SKM-1 treated with dmso at 0.1 percent for 144 hours (cell line): Measurements from ENCODE around the gene MYL2.

Source experiments
- DNase-seq: peaks from one replicate; lab custom pipeline; 2025; ENCODE audit not compliant: unreplicated experiment; lab: John Stamatoyannopoulos, UW

MYL2 gene

DNA sequence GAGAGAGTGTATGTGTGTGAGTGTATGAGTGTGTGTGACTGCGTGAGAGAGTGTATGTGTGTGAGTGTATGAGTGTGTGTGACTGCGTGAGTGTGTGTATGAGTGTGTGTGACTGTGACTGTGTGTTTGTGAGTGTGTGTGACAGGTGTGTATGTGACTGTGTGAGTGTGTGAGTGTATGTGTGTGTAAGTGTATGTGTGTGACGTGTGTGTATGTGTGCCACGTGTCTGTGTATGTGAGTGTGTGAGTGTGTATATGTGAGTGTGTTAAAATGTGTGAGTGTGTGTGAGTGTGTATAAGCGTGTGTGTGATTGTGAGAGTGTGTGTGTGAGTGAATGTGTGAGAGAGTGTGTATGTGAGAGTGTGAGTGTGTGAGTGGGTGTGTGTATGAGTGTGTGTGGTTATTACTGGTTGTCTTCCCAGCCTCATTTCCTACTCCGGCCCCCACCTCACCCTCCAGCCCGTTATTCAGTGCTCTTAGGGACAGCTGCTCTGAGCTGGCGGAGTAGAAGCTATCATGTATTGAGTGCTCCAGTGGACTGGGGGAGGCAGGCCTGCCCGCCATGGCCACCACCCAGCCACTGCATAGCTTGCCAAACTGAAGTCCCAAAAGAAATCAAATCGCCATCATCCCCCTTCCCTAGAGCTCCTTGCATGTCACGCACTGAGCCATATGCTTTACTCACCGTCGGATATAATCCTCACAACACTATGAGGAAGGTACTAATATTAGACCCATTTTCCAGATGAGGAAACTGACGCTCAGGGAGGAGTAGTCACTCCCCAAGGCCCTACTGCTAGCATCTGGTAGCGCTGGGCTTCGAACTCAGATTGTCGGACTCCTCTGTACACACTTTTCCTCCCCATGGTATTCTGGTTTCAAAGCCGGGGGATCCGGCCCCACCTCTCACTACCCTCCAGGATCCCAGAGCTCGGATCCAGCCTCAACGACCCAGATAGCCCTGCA lies 10.3 kb upstream of the MYL2 start:
- no peak for DNase-seq

DNA sequence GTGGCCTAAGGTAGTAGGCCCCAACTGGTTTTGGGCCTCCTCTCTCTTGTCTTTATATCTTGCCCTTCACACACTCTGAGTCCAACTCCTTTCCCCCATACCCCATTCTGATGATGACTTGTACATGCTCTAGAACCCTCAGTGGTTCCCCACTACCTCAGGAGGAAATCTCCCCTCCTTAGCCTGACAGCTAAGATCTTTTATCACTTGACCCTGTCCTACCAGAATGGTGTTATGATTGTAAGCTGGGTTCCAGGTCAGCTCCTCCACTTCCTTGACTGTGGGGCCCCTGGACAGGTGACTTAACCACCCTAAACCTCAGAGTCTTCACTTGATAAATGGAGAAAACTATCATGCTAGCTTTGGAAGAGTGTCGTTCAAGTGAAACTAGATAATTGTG lies 9.4 kb upstream of the MYL2 start:
- DNase-seq = no peak

DNA sequence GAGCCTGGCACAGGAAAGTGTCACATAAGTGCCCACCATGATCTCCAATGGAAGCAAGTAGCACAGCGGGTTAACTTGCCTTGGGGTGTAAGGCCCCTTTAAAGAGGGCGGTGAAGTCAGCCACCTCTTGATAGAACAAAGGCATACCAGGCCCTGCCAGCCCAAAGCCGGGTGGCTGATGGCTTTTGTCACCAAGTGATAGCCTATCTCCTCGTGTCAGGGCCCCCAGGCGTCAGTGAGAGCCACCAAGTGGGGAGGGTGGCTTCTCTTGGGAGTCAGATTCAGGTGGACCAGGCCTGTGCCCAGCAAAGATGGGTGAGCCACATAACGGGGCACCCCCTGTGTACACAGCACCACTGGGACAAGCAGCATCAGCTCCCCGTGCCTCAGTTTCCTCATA lies 8.3 kb upstream of the MYL2 start:
- DNase-seq = no peak

DNA sequence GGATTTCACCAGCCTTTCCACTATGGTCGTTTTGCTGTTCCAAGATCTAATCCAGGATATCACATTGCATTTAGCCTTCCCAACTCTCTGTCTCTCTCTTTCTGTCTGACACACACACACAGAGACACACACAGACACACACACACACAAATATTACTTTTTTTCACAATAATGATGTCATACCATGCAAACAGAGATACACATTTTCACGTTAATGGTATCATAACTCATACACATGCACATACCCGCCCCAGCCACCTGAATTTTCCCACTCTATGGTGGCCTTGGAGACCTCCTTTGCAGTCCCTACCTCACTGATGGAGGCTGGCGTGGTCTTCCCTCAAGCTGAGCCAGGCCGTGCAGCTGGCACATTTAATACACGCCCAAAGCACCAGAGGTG lies 7.2 kb upstream of the MYL2 start:
- no peak for DNase-seq

DNA sequence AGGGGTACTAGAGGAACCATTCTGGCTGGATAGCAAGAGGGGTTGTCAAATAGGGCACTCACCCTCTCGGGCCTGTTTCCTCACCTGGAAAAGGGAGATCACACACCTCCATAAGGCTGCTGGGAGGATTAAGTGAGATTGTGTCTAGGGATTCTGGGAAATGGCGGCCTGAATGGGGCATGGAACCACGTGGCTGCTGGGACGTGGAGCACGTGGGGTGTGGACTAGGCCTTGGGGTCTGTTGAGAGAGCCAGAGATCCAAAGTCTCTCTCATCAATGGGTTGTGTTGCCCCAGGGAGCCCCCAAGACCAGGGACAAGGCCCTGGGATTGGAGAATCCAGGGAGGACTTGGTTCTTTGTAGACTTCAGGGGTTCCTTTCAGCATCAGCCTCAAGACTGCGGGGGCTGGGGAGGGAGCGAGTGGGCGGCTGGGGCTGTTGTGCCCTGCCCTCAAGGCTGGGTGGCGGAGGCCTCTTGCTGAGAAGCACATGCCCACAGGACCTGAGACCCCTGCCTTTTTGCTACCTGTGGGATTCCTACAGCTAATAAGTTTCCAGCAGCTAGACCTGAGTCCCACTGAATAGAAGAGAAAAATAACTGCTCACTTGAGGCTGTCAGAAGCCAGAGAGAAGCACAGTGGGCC lies 3.4 kb upstream of the MYL2 start:
- DNase-seq = no peak

DNA sequence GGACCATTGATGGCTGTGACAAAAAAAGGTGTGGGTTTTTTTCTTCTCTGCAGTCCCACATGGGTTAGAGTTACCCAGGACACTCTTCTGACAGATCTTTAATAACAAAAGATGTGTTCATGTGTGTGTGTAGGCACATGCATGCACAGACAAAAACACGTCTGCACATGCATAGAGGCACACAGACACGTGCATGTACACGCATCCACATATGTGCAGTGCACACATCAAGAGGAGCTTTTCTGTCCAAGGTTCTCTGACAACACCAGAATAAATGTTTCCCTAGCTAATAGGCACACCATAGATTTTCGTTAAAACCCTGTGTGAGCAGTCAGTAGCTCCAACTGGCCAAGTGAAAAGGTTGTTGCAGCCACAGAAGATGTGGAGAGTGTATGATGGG lies 2.8 kb upstream of the MYL2 start:
- no peak for DNase-seq

DNA sequence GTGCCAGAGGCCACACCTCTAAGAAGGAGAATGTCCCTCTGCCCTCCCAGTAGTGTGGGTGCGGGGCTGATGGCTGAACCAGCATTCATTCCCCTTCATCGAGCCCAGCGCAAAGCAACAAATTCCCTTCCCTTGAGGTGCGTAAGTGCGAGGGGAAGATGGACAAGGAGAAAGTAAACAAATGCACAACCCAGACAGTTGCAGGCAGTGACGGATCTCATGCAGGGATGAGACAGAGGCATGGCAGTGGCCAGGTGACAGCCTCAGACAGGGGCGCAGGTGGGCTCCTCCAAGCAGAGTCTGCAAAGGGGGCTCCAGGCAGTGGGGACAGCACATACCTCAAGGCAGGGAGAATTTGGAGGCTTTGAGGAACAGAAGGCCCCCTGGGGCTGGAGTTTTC lies 2.3 kb upstream of the MYL2 start:
- DNase-seq = no peak

DNA sequence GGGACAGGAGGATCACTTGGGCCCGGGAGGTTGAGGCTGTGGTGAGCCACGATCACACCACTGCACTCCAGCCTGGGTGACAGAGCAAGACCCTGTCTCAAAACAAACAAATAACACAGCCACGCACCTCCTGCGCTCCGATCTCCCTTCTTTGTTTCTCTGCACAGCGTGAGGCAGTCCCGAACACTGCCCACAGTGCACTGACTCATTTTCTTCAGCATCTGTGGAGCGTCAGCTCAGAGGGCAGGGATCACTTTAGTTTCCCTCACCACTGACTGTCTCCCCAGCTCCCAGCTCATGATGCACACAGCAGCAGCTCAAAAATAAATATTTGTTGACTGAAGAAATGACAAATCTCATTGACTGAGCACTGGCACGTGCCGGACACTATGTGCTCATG lies 883 bp upstream of the MYL2 start:
- no peak for DNase-seq

DNA sequence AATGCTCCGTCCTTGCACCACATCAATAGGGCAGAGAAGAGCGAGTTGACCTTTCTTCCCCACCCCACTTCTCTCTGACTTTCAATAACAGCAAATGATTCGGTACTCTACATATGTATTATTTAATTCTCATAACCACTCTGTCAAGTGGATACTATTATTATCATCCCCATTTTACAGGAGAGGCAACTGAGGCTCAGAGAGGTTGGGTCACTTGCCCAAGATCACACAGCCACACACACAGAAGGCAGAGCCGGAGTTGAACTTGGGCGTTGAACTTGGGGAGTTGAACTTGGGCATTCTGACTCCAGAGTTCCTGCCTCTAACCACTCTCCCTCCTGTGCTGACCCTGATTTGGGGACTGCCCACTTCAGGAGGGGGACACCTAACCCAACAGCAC lies 659 bp downstream of the MYL2 start:
- no peak for DNase-seq

DNA sequence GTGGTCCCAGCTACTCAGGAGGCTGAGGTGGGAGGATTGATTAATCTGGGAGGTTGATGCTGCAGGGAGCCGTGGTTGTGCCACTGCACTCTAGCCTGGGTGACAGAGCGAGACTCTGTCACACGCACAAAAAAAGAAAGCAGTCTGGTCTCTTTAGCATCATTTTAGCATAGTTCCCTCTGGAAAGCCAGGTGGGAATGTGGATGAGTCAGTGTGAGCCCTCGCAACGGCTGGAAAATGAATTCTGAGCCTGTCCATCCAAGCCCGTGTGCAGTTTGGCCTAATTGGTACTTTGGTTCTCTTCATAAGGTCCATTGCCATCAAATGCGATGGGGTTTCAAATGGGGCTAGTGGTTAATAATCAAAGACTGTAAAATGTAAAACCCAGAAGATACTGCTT lies 2.4 kb downstream of the MYL2 start:
- DNase-seq = no peak

DNA sequence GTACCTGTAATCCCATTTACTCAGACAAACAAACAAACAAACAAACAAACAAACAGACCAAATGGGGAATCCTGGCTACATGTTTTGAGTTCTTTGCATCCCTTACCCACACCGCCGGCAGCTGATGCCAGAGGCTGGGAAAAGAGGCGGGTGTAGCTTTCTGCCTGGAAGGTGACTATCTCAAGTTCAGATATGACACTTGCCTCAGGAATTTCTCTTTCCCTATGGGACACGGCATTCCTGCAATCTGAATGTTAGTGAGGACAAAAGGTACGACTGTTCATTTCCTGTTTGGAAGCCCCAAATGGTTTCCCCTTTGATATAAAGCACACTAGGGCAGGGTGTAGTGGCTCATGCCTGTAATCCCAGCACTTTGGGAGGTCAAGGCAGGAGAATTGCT lies 2.9 kb downstream of the MYL2 start:
- no peak for DNase-seq

DNA sequence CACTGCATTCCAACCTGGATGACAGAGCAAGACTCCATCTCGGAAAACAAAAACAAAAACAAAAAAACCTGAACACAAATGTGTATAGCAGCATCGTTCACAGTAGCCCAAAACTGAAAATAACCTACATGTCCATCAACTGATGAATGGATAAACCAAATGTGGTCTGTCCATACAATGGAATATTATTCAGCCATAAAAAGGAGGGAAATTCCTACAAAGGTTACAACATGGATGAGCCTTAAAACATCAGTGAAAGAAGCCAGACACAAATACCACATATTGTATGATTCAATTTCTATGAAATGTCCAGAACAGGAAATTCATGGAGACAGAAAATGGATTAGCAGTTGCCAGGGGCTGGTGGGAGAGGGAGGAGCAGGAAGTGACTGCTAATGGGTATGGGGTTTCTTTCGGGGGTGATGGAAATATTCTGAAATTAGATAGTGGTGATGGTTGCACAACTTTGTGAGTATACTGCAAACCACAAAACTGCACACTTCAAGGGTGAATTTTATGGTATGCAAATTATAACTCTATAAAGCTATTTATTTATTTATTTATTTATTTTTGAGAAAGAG lies 4.0 kb downstream of the MYL2 start:
- DNase-seq = no peak

DNA sequence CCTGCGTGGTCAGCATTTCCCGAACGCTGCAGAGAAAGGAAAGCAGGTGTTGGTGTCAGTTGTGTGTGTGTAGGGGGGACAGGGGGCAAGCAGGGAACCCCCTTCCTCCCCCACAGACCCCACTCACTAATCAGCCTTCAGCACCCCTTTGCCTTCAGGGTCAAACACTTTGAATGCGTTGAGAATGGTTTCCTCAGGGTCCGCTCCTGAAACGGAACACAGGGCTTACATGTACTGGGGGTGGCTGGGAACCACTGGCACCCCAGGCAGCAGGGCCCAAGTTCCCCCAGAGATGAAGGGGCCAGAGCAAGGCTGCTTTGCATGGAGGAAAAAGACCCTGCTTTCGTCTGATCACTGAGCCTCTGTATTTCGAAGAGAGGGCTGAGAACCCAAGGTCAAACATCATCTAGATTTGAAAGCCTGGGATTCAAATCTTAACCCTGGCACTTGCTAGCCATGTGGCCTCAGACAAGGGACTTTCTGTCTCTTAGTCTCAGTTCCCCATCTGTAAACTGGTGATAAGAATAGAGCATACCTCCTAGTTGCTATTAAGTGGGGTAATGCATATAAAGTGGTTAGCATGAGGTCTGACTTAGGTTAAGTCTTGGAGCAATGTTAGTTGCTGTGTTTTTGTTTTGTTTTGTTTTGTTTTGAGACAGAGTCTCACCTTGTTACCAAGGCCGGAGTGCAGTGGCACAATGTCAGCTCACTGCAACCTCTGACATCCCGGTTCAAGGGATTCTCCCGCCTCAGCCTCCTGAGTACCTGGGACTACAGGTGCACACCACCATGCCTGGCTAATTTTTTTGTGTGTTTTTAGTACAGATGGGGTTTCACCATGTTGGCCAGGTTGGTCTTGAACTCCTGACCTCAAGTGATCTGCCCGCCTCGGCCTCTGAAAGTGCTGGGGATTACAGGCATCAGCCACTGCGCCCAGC lies 7.0 kb downstream of the MYL2 start:
- no peak for DNase-seq

DNA sequence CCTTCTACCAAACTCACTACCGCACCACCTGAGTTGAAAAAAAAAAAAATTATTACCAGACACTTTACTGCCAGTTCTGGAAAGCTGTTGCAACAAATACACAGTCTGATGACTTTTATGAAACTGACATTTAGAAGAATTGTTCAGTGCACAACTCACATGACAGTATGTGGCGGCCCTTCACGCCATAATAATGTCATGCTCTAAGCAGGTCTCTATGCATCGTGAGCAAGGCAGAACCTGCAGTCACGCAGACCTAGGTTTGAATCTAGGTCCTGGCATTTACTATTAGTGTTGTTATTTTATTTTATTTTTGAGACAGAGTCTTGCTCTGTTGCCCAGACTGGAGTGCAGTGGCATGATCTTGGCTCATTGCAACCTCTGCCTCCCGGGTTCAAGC lies 8.1 kb downstream of the MYL2 start:
- DNase-seq = no peak

DNA sequence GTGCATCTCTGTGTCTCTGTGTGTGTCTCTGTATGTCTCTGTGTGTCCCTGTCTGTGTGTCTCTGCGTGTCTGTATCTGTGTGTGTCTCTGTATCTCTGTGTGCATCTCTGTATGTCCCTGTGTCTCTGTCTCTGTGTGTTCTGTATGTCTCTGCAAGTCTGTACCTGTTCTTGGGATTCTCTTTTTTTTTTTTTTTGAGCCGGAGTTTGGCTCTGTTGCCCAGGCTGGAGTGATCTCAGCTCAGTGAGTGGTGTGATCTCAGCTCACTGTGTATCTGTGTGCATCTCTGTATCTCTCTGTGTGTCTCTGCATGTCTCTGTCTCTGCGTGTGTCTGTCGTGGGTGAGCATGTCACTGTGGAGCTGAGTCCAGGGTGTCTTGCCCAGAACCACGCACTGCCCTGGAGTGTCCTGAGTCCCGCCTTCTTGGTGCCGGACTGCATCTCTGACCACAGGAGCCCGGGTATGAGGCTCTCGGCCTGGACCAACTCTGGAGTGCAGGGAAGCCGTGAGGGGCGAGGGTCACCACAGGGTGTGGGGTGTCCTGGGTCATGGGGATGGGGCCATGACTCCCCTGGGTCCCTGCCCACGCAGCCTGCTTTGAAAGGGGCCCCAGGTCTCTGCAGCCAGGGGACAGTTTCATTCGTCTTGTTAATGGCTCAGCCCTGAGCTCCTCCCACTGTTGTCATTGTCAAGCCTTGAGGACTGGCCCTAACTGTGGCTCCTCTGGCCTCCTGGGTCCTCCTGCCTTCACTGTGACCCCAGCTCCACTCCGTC lies 11.8 kb downstream of the MYL2 start:
- DNase-seq = no peak

DNA sequence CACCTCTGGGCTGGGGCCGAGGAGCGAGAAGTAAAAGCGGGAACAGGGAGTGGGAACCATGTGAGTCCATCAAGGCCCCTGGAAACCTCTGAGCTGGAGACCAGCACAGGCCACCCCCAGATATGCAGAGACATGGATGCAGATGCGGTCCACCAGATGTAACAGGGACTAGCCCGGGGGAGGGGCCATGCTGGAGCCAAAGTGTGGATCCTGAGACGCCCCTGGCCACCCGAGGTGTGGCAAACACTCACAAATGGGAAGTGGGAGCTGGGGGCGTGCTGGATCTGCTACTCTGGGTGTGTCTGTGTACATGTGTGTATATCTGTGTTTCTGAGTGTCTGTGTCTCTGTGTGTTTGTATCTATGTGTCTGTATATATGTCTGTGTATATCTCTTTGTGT lies 12.8 kb downstream of the MYL2 start:
- no peak for DNase-seq

DNA sequence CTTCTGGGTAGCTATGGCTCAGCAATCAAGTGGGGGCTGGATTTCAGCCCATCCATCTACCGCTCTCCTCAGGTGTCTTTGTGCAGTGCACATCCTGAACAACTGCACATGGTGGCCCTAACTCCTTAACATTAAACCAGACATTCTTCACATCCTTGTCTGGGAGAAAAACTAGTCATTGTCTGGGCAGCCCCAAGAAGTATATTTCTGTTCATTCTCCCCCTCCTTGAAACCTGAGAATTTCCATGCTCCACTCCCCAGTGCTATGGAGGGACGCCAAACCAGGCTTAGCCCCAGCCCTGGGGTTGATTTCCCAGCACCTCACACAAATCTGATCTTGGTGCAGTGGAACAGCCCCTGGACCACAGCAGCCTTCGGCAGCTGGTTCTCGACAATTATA lies 13.4 kb downstream of the MYL2 start:
- DNase-seq = no peak

DNA sequence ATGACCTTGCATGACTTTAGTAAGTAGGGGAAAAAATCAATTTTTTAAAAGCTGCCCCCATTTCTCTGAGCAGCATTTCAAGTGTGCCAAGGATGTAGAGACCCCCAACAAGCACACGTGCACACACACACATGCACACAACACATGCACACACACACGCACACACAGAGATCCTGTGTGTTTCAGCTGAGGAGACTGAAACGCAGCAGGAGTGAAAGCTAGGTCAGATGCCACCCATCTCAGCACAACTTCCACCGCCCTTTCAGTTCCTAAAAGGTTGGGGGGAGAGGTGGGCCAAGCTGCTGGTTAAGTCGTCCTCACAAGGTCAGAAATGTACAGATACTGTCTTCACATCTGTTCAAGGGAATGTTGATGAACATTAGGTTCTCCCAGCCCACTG lies 13.9 kb downstream of the MYL2 start:
- no peak for DNase-seq

DNA sequence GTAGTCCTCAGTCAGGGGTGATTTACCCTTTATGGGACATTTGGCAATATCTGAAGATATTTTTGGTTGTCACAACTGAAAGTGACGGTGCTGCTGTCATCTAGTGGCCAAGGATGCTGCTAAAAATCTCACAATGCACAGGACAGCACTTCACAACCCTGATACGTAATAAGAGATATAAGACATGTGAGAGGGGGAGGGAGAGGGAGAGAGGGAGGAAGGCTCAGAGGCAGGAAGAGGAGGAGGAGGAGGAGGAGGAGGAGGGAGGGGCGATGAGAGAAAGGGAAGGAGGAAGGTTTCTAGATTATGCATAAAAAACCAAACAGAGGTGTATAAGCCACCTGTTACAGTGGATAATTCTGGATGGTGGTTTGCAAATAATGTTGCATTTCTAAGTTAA lies 14.3 kb downstream of the MYL2 start:
- DNase-seq = peak; percentile 21

DNA sequence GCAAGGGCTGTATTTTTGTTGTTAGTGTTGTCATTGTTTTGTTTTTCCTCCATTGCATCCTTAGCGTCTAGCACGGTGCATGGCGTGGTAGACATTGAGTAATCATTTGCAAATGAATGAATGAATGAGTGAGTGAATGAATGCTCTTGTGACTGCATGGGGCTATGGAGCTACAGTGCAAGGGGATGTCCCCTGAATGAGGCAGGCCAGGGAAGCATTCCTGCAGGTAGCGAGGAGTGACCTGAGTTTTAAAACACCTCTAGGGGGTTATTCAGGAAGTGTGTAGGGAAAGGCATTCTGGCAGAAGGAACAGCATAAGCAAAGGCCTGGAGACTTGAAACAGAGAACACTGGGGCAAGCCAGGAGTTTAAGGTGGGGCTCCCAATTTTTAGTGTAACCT lies 16.9 kb downstream of the MYL2 start:
- no peak for DNase-seq
